ENCODE measurements around the gene ETV4. TPM values are rescaled to one million over a fixed set of nuclear protein-coding genes. Genes with fewer than 3 reads are reported as not detected.

ETV4 gene
- total and polyA plus RNA-seq, 5 donors from 2014 or later, result not detected

Other genes starting within 250 kb of the ETV4 start
- 2.5 TPM for gene ARL4D, start 147.3 kb downstream of the ETV4 start, total RNA-seq
- gene ARL4D, start 147.3 kb downstream of the ETV4 start, polyA plus RNA-seq, result 1 to 10 TPM; 1.3 to 4.1 (median 1.6) TPM
- 129 TPM for gene DHX8, start 62.4 kb downstream of the ETV4 start, total RNA-seq
- 10 to 100 TPM; 19.8 to 35.1 (median 25.1) TPM for gene DHX8, start 62.4 kb downstream of the ETV4 start, polyA plus RNA-seq
- 15.3 TPM for gene MEOX1, start 115.6 kb upstream of the ETV4 start, total RNA-seq
- gene MEOX1, start 115.6 kb upstream of the ETV4 start, polyA plus RNA-seq, result 10 to 100 TPM; 25.4 to 36.5 (median 32.1) TPM
- gene SOST, start 212.5 kb upstream of the ETV4 start, total RNA-seq, result not detected
- gene SOST, start 212.5 kb upstream of the ETV4 start, polyA plus RNA-seq, result not detected
- 9.8 TPM for gene DUSP3, start 232.6 kb upstream of the ETV4 start, total RNA-seq
- gene DUSP3, start 232.6 kb upstream of the ETV4 start, polyA plus RNA-seq, result 1 to 10 TPM; 4.6 to 6.5 (median 6.0) TPM
- gene CFAP97D1, start 234.1 kb upstream of the ETV4 start, total RNA-seq, result not detected
- gene CFAP97D1, start 234.1 kb upstream of the ETV4 start, polyA plus RNA-seq, result not detected

Data from CD4-positive, CD25-positive, alpha-beta regulatory T cell (primary cell).